Skin epidermis (tissue), 12 donors: ENCODE results near the gene COL17A1.

ENCODE experiments used
- H3K27ac ChIP-seq, 21 experiments: fragments of 200-600 bp; sonication (generic) in 11 of 21; one replicate each; pipeline ENCODE4 v1.5.0; 2020; ENCODE audit warnings: mild to moderate bottlenecking in 3 of 21, inconsistent platforms in 2 of 21, moderate library complexity in 2 of 21
- H3K4me3 ChIP-seq, 7 experiments: fragments of 200-600 bp; sonication (generic) in 2 of 7; one replicate each; pipeline ENCODE4 v1.5.0; 2020; ENCODE audit warnings: inconsistent platforms in 2 of 7, mild to moderate bottlenecking in 2 of 7, moderate library complexity in 1 of 7

The COL17A1 gene

DNA sequence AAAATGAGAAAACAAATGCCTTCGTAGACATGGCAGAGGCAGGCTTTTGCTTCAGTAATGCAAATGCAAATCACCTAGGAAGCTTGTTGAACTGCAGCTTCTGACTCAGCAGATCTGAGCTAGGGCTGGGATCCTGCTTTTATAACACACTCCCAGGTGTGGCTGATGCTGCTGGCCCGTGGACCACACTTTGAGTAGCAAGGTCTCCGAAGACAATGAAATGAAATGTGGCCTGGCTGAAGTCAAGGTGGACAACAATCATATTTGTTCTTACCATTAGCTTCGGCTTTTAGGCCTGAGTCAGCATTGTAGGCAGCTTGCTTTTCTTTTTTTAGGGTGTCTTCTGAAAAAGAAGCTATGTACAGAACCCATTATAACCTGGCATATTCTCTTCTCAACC lies 26.3 kb downstream of the COL17A1 start:
- Histone ChIP-seq H3K4me3 (no peak overlapping the region), H3K27ac (no peak overlapping the region)

- H3K4me3 ChIP-seq: no peak overlapping the region
- no peak overlapping the region for H3K27ac ChIP-seq
Observed at GRCh38 chr10:104057717-104058116, 28.0 kb downstream of the COL17A1 start.

- Histone ChIP-seq H3K27ac (no peak overlapping the region), H3K4me3 (no peak overlapping the region)
Observed at GRCh38 chr10:104056619-104057273, 28.9 kb downstream of the COL17A1 start.

- Histone ChIP-seq H3K27ac (peak overlapping the region in 2 of 21 experiments; percentile 10 to 44), H3K4me3 (no peak overlapping the region)
Observed at GRCh38 chr10:104054430-104054829, 31.2 kb downstream of the COL17A1 start.

DNA sequence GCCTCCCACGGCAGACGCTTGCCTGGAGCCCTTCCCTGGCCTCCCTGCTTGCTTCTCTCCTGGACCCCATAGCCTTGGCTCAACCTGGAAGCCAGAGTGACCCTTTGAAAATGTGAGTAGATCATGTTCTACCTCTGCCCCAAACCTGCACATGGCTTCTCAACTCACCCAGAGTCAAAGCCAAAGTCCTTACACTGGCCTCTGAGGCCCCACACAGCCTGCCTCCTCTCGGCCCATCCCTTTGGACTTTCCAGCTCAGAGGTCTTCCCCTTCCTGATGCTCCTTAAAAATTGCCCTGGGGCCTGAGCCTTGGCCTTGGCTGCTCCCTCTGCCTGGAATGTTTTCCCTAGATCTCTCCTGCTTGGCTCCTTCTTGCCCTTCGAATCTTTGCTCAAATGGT lies 32.5 kb downstream of the COL17A1 start:
- H3K27ac ChIP-seq: peak overlapping the region in 2 of 21 experiments; percentile 28 to 35
- H3K4me3 ChIP-seq: no peak overlapping the region

GRCh38 chr10:104052431-104052830 lies 33.2 kb downstream of the COL17A1 start:
- Histone ChIP-seq H3K27ac (peak overlapping the region in 3 of 21 experiments; percentile 28 to 35 (median 35)), H3K4me3 (no peak overlapping the region)

GRCh38 chr10:104049504-104050250 lies 36.0 kb downstream of the COL17A1 start:
- no peak overlapping the region for H3K4me3 ChIP-seq
- peak overlapping the region in 7 of 21 experiments; percentile 3 to 61 (median 29) for H3K27ac ChIP-seq

- Histone ChIP-seq H3K4me3 (no peak overlapping the region), H3K27ac (no peak overlapping the region)
Observed at GRCh38 chr10:104046651-104047050, 39.0 kb downstream of the COL17A1 start.

DNA sequence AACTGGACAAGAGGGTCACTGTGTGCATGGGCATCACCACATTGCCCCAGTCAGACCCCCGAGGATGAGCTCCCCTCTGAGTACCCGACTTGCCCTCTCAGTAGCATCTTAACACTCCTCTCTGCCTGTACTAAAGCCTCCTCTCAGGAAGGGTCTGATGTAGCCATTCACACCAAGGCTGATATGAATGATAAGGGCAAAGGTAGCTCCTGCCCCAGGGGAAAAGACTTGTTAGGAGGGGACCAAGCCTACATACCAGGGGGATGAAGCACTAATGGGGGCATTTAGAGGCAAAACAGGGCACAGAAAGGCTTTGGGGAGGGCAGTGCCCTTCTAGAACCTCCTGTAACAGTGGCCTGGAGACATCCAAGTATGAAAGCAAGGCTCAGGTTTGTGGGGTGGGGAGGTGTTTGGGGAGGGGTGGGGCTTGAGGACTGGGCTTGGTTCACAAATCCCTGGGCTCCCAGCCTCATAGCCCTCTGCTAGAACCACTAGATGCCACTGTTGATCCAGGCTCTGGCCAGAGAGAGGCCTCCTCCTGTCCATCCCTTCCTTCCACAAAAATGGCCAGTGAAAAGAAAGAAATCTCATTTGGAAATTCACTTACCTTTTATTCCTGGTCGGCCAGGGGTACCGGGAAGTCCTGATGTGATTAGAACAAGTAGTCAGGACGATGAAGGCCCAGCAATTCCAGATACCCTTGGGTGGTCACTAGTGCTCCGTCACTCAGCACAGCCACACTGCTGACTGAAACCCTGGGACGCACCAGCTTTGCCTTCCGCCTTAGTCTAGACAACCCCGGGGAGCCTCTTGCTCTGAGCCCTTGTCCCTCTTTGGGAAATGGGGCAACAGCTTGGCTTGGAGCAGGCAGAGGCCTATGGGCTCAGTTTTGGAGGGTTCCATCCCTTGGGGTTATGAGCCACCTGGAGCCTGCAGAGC lies 40.3 kb downstream of the COL17A1 start:
- Histone ChIP-seq H3K4me3 (no peak overlapping the region), H3K27ac (peak overlapping the region in 1 of 21 experiments; percentile 0)

DNA sequence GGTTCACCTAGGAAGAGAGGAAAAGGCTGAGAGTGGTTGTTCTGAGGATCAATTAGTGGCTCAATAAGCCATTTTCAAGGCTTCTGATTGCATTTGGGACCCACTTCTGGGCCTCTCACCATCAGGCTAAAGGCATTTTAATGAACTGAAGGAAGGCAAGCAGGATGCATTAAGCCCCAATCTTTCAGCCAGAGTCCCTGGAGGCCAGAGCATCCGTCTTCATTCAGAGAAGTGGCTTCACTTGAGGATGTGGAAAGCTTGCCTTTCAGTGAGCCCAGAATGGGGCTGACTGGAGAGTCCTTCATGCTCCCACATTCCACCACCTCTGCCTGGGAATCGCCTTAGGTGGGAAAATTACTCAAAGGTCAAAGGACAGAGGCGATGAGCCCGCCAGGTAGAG lies 41.8 kb downstream of the COL17A1 start:
- Histone ChIP-seq H3K27ac (no peak overlapping the region), H3K4me3 (no peak overlapping the region)

GRCh38 chr10:104043185-104043830 lies 42.4 kb downstream of the COL17A1 start:
- H3K27ac ChIP-seq: no peak overlapping the region

GRCh38 chr10:104041891-104042535 lies 43.7 kb downstream of the COL17A1 start:
- H3K4me3 ChIP-seq: no peak overlapping the region
- no peak overlapping the region for H3K27ac ChIP-seq

More at GRCh38 chr10:104043185-104043830, 42.4 kb downstream of the COL17A1 start:
- no peak overlapping the region for H3K4me3 ChIP-seq

DNA sequence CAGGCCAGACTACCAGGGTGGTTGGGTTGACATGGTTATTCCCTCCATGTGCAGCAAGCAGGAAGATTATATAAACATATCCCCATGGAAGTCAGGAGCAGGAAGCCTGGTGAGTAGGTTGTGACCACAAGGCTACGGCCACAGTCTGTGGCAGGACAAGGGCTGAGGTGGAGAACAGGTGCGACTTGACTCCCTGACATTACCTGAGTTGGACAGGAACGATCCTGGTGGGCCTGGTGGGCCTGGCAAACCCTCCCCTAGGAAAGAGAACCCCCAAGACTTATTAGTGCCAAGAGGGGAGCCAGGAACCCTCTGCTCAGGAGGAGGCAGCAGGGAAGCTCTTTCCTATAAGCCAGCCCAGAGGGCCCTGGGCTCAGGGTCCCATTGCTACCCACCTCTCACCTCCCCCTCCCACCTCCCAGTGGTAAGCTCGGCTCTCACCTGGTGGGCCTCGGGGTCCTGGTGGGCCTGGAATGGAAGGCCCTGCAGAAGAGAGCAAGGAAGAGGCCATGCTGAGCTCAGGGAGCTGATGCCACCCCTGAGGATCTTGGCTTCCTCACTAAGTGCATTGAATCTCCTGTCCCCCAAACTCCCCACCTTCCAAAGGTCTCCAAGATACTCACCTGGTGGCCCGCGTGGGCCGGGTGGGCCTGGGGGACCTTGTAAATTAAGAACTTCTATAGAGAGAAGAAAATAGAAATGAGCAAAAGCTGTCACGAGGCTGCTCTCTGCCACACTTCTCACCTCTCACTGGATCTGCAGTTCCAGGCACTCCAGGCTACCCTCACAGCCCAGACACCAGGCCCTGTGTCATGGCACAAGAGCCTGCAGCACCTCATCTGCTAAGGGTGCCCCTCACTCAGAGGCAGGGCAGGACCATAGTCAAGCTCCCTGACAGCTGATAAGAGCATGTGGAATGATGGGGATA lies 44.6 kb downstream of the COL17A1 start:
- H3K4me3 ChIP-seq: no peak overlapping the region
- H3K27ac ChIP-seq: no peak overlapping the region

- H3K27ac ChIP-seq: no peak overlapping the region
- no peak overlapping the region for H3K4me3 ChIP-seq
Observed at GRCh38 chr10:104040382-104040781, 45.3 kb downstream of the COL17A1 start.

- H3K4me3 ChIP-seq: no peak overlapping the region
- no peak overlapping the region for H3K27ac ChIP-seq
Observed at GRCh38 chr10:104038958-104039752, 46.5 kb downstream of the COL17A1 start.

DNA sequence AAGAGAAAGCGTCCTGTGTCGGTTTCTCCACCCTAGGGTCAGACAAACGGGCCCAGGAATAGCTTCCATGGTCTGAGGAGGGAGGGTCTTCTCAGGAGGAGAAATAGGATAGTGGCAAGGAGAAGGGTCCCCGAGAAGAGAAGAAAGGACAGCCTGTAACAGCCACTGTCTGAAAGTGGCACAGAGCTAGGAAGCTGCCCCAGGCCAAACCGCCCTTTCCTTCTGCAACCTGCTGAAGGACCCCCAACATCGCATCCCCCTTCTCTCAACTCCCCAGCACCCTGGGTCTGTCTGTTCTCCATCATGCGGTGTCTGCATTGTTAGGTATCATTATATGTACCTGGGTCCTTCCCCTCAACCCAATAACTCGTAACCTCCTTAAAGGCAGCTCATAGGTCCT lies 47.1 kb downstream of the COL17A1 start:
- Histone ChIP-seq H3K27ac (no peak overlapping the region), H3K4me3 (no peak overlapping the region)

DNA sequence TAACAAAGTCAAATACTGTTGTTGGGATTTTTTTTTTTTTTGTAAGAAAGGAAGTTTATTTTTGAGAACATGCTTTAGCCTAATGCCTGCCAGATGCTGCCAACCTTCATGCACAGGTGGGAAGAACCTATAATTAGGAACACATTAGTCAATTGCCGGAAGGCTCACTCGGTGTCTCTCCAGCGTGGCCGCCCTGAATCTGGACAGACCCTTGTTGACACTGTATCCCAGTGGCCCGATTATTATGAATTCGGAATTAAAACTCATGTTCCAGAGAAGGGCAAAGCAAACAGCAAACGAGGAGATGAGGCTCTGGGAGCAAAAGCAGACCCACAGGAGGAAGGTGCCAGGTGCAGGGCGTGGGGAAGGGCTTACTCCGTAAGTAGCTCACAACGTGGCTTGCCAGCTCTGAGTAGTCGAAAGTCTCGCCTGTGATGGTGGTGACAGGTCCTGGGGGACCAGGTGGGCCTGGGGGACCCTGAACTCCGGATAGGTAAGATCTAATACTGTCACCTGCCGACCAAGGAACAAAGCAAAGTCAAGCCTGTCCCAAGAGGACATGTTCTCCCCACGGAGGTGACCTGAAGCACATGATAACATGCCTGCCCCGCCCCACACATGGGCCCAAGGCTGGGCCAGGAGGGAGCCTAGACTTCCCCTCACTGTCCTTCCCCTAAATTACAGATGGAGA lies 48.3 kb downstream of the COL17A1 start:
- Histone ChIP-seq H3K27ac (no peak overlapping the region), H3K4me3 (no peak overlapping the region)
